Loucy (cell line): Measurements from ENCODE around the gene GAB1.

ENCODE experiments used
- CTCF ChIP-seq: fragments of 200-600 bp; sonication (generic); conservative IDR thresholded peaks from 2 replicates; pipeline ENCODE4 v1.5.1; 2014; ENCODE audit warnings: mild to moderate bottlenecking, antibody characterized with exemption, low read length
- EZH2phosphoT487 ChIP-seq: fragments of 200-600 bp; IDR thresholded peaks from 2 replicates; pipeline ENCODE4 v1.6.1; 2018; ENCODE audit warnings: antibody characterized with exemption, mild to moderate bottlenecking, moderate library complexity, borderline replicate concordance

DNA sequence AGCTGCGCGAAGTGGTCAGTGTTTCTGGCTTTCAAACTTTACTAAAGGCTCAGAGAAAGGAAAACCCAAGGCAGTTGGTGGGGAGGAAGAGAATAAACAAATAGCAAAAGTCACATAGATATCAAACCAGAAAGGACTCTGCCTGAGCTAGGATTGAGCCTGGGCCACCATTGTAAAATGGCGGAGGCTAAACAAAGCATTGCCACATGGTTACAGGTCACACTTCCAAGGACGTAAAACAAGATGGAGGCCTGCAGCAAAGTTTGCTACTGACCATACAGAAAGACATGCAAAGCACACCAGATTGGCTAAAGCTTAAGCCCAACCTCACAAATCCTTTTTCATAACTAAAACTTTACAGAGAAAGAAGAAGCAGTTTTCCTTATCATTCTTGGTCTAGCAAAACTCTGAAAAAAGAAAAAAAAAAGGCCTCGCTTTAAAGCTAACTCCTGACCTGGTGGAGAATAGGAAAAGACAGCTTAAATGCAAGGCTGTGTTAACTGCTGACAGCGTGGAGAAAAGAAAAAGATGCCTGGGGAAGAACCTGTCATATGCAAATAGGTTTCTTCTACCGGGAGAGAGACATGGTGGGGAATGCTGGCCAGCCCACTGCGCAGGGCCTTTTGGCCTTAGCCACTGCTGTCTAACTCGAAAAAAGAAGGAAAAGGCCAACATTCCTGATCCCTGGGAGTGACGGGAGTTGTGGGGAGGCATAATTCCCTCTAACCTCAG is 95.0 kb downstream of the GAB1 start:
- TF ChIP-seq CTCF (no peak), EZH2phosphoT487 (no peak)
